ENCODE data around the gene NEO1.

GRCh38 chr15:73022161-73022560, 30.1 kb upstream of the NEO1 start:
- TF ChIP-seq POLR2A (IDR thresholded peaks at IDR 0.05): no peak
- TF ChIP-seq, protein P1, sequence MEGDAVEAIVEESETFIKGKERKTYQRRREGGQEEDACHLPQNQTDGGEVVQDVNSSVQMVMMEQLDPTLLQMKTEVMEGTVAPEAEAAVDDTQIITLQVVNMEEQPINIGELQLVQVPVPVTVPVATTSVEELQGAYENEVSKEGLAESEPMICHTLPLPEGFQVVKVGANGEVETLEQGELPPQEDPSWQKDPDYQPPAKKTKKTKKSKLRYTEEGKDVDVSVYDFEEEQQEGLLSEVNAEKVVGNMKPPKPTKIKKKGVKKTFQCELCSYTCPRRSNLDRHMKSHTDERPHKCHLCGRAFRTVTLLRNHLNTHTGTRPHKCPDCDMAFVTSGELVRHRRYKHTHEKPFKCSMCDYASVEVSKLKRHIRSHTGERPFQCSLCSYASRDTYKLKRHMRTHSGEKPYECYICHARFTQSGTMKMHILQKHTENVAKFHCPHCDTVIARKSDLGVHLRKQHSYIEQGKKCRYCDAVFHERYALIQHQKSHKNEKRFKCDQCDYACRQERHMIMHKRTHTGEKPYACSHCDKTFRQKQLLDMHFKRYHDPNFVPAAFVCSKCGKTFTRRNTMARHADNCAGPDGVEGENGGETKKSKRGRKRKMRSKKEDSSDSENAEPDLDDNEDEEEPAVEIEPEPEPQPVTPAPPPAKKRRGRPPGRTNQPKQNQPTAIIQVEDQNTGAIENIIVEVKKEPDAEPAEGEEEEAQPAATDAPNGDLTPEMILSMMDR (IDR thresholded peaks at IDR 0.05): no peak

All from uterus (tissue), 2 donors.